Osteocyte (in vitro differentiated cells): ENCODE measurements around the gene UBR4. TPM values are rescaled to one million over a fixed set of nuclear protein-coding genes. Genes with fewer than 3 reads are reported as not detected.

Experiments
- DNase-seq: peaks from one replicate; pipeline ENCODE4 v3.0.0; 2021; ENCODE audit warnings: mixed read lengths; ENCODE audit not compliant: unreplicated experiment; ENCODE audit errors: extremely low spot score
- H3K27ac Mint-ChIP-seq: one replicate; pipeline ENCODE4 v1.8.0; 2021; ENCODE audit warnings: mild to moderate bottlenecking, mixed read lengths; ENCODE audit not compliant: unreplicated experiment
- H3K27me3 Mint-ChIP-seq: one replicate; pipeline ENCODE4 v1.8.0; 2021; ENCODE audit warnings: mixed read lengths; ENCODE audit not compliant: unreplicated experiment
- H3K36me3 Mint-ChIP-seq: one replicate; pipeline ENCODE4 v1.8.0; 2021; ENCODE audit warnings: mixed read lengths; ENCODE audit not compliant: unreplicated experiment
- H3K4me1 Mint-ChIP-seq: one replicate; pipeline ENCODE4 v1.8.0; 2021; ENCODE audit warnings: mixed read lengths; ENCODE audit not compliant: unreplicated experiment
- H3K4me3 Mint-ChIP-seq: one replicate; pipeline ENCODE4 v1.8.0; 2021; ENCODE audit warnings: mild to moderate bottlenecking, moderate library complexity, mixed read lengths; ENCODE audit not compliant: unreplicated experiment
- H3K9me3 Mint-ChIP-seq: one replicate; pipeline ENCODE4 v1.8.0; 2021; ENCODE audit warnings: mixed read lengths; ENCODE audit not compliant: unreplicated experiment
- total RNA-seq: library from RNA; stranded (reverse); gene quantifications from 2 replicates; pipeline ENCODE4 v1.2.1, GENCODE V29; 2021
- TF ChIP-seq, protein P1 (sequence below): fragments of 200-600 bp; sonication (generic); IDR thresholded peaks from 2 replicates; pipeline ENCODE4 v1.5.0; 2021; ENCODE audit warnings: antibody characterized with exemption, mild to moderate bottlenecking, moderate library complexity

The UBR4 gene
- total RNA-seq, 1 donor from 2014 or later: 161 TPM

- Mint-ChIP-seq H3K36me3 (peaks cover 53% of the 10 kb centered on the region), H3K4me1 (peaks cover 6% of the 10 kb centered on the region), H3K27ac (no peak overlapping the region), H3K4me3 (no peak overlapping the region), H3K9me3 (no peaks in the 10 kb centered on the region), H3K27me3 (no peaks in the 10 kb centered on the region)
- DNase-seq: no peak
- TF ChIP-seq, protein P1, sequence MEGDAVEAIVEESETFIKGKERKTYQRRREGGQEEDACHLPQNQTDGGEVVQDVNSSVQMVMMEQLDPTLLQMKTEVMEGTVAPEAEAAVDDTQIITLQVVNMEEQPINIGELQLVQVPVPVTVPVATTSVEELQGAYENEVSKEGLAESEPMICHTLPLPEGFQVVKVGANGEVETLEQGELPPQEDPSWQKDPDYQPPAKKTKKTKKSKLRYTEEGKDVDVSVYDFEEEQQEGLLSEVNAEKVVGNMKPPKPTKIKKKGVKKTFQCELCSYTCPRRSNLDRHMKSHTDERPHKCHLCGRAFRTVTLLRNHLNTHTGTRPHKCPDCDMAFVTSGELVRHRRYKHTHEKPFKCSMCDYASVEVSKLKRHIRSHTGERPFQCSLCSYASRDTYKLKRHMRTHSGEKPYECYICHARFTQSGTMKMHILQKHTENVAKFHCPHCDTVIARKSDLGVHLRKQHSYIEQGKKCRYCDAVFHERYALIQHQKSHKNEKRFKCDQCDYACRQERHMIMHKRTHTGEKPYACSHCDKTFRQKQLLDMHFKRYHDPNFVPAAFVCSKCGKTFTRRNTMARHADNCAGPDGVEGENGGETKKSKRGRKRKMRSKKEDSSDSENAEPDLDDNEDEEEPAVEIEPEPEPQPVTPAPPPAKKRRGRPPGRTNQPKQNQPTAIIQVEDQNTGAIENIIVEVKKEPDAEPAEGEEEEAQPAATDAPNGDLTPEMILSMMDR: no peak
These were observed 123.7 kb downstream of the UBR4 start for GRCh38 chr1:19086176-19086875.

DNA sequence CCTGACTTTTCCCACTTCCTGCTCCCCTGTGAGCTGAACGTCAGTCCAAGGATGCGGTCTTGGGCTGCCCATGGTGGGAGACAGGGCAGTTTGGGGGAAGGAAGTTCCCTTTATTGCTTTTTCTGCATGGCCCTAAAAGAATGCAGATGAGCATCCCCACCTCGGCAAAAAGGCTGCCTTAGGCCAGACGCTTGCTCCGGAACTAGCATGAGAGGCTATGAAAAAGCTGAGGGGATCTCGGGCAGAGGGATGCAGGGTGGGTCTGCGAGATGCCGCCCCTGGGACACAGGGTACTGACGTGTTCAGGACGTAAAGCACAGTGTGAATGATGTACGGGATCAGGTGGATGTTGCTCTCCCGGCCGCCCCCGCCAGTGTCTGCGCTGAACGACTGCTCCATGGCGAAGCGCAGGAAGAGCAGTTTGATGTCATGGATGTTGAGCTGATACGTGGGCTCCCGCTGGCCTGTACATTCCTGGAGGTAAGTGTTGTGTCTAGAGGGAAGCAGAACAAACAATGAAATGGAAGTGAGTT is 125.8 kb downstream of the UBR4 start:
- no peaks in the 10 kb centered on the region for H3K9me3 Mint-ChIP-seq
- peaks cover 5% of the 10 kb centered on the region for H3K4me1 Mint-ChIP-seq
- TF ChIP-seq, protein P1: no peak
- H3K27ac Mint-ChIP-seq: no peak overlapping the region
- no peak overlapping the region for H3K4me3 Mint-ChIP-seq
- H3K36me3 Mint-ChIP-seq: peaks cover 50% of the 10 kb centered on the region
- H3K27me3 Mint-ChIP-seq: no peaks in the 10 kb centered on the region
- no peak for DNase-seq

GRCh38 chr1:19083081-19083480 is 127.0 kb downstream of the UBR4 start:
- no peaks in the 10 kb centered on the region for H3K27me3 Mint-ChIP-seq
- peaks cover 43% of the 10 kb centered on the region for H3K36me3 Mint-ChIP-seq
- no peak overlapping the region for H3K27ac Mint-ChIP-seq
- H3K4me3 Mint-ChIP-seq: no peak overlapping the region
- no peaks in the 10 kb centered on the region for H3K9me3 Mint-ChIP-seq
- H3K4me1 Mint-ChIP-seq: peaks cover 5% of the 10 kb centered on the region
- no peak for DNase-seq
- TF ChIP-seq, protein P1: no peak

DNA sequence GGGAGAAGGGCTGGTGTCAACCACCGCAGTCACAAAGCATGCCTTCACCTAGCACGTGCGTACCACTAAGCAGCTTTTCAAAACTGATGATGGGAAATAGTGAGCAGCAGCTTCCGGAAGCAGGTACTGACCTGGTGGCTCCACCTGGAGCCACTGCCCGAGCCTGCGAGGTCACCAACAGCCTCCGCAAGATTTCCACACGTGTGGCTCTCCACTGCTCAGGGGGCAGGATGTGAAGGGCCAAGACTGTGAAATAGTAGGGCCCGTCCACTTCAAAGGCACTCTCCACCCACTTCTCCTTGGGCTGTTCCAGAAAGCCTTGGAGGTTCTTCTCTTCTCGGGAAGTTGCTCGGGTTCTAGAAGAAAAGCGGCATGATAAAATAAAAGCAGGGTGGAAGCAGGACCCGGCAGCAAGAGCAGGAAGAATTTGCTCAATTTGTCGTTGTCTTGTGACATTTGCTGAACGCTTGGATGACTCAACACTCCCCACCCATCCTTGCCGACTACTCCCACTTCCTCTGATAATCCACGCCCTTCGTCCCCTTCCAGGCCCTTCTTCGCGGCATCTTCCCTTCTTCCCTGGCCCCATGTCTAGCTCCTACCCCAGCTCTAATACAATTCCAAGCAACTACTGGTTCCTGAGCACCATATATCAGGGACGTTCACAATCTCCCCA is 128.7 kb downstream of the UBR4 start:
- TF ChIP-seq, protein P1: no peak
- Mint-ChIP-seq H3K27ac (peak overlapping the region; percentile 38), H3K9me3 (no peaks in the 10 kb centered on the region), H3K27me3 (no peaks in the 10 kb centered on the region), H3K36me3 (peaks cover 50% of the 10 kb centered on the region), H3K4me3 (no peak overlapping the region), H3K4me1 (peaks cover 5% of the 10 kb centered on the region)
- DNase-seq: no peak

- no peaks in the 10 kb centered on the region for H3K27me3 Mint-ChIP-seq
- H3K9me3 Mint-ChIP-seq: no peaks in the 10 kb centered on the region
- H3K4me3 Mint-ChIP-seq: no peak overlapping the region
- DNase-seq: no peak
- TF ChIP-seq, protein P1: no peak
- peaks cover 5% of the 10 kb centered on the region for H3K4me1 Mint-ChIP-seq
- H3K36me3 Mint-ChIP-seq: peaks cover 55% of the 10 kb centered on the region
- peak overlapping the region; percentile 38 for H3K27ac Mint-ChIP-seq
These were observed 129.3 kb downstream of the UBR4 start for GRCh38 chr1:19080721-19081120.
